Activated T-helper 2 cell treated with anti-CD3 and anti-CD28 coated beads, Interferon-gamma antibody, Interleukin-2, Interleukin-4, amounts not matched to agents 10 μg/mL and 5 μg/mL and 100 μg/mL, durations not matched to agents 14 hours and 24 hours and 36 hours (primary cell): ENCODE data around the gene CCNT1. TPM values are rescaled to one million over a fixed set of nuclear protein-coding genes. Genes with fewer than 3 reads are reported as not detected.
"Not testable (repeated sequence)": the region's sequence is repeated elsewhere in the genome, so short reads cannot be mapped to it uniquely, and the experiment has no call there.

Source experiments
- DNase-seq: peaks from one replicate; pipeline ENCODE4 v3.0.0; 2021; ENCODE audit warnings: low spot score
- H3K27ac Mint-ChIP-seq: one replicate; pipeline ENCODE4 v1.8.0; 2021; ENCODE audit warnings: mixed read lengths
- H3K27me3 Mint-ChIP-seq: one replicate; pipeline ENCODE4 v1.8.0; 2021; ENCODE audit warnings: low read depth, mixed read lengths
- H3K36me3 Mint-ChIP-seq: one replicate; pipeline ENCODE4 v1.8.0; 2021; ENCODE audit warnings: low read depth, mixed read lengths
- H3K4me1 Mint-ChIP-seq: one replicate; pipeline ENCODE4 v1.8.0; 2021; ENCODE audit warnings: low read depth, mixed read lengths
- H3K4me3 Mint-ChIP-seq: one replicate; pipeline ENCODE4 v1.8.0; 2021; ENCODE audit warnings: low read depth, mild to moderate bottlenecking, moderate library complexity, mixed read lengths
- H3K9me3 Mint-ChIP-seq: one replicate; pipeline ENCODE4 v1.8.0; 2021; ENCODE audit warnings: mixed read lengths
- intact Hi-C: fragments of 100-400 bp; cut with micrococcal nuclease; formaldehyde crosslinking; loops from one replicate; pipeline ENCODE4 v1.15.1; 2023
- total RNA-seq: library from RNA; stranded (reverse); gene quantifications from 2 replicates; pipeline ENCODE4 v1.2.3, GENCODE V29; 2022

CCNT1 gene
- total RNA-seq, 1 donor from 2014 or later = 70.2 TPM

DNA sequence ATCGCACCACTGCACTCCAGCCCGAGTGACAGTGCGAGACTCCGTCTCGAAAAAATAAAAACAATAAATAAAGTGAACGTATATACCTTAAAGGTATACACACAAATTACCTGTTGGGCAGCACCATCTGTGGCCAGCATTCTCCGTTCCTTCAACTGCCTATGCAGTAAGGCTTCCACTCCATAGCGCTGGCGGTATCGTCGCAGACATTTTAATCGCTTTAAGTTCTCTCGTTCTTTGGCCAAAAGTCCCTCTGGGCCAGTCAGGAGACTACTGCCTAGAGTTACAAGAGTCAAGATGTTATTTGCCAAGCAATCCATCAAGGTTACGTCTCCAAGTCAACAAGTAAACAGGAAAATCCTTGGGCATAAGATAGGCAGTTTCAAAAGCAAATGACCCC lies 47.5 kb downstream of the CCNT1 start:
- Mint-ChIP-seq H3K9me3 (no peaks in the 10 kb centered on the region), H3K27ac (no peak overlapping the region), H3K27me3 (no peaks in the 10 kb centered on the region), H3K4me1 (peaks cover 6% of the 10 kb centered on the region), H3K36me3 (peaks cover 63% of the 10 kb centered on the region), H3K4me3 (no peak overlapping the region)
- no peak for DNase-seq
- intact Hi-C loops = no loop called here

GRCh38 chr12:48659863-48660262 lies 56.6 kb downstream of the CCNT1 start:
- Mint-ChIP-seq H3K27me3 (no peaks in the 10 kb centered on the region), H3K9me3 (no peaks in the 10 kb centered on the region), H3K27ac (no peak overlapping the region), H3K4me3 (no peak overlapping the region), H3K36me3 (peaks cover 73% of the 10 kb centered on the region), H3K4me1 (peaks cover 9% of the 10 kb centered on the region)
- DNase-seq = no peak
- intact Hi-C loops = no loop called here

- H3K36me3 Mint-ChIP-seq = peaks cover 74% of the 10 kb centered on the region
- no peak overlapping the region for H3K27ac Mint-ChIP-seq
- no peaks in the 10 kb centered on the region for H3K9me3 Mint-ChIP-seq
- DNase-seq = no peak
- H3K4me3 Mint-ChIP-seq = no peak overlapping the region
- no peaks in the 10 kb centered on the region for H3K4me1 Mint-ChIP-seq
- no peaks in the 10 kb centered on the region for H3K27me3 Mint-ChIP-seq
- intact Hi-C loops = no loop called here
Measured at GRCh38 chr12:48651681-48652080, 64.8 kb downstream of the CCNT1 start.

GRCh38 chr12:48645354-48645753 lies 71.2 kb downstream of the CCNT1 start:
- H3K36me3 Mint-ChIP-seq = peaks cover 77% of the 10 kb centered on the region
- intact Hi-C loops = not testable (repeated sequence)

GRCh38 chr12:48643011-48643410 lies 73.5 kb downstream of the CCNT1 start:
- Mint-ChIP-seq H3K4me3 (no peak overlapping the region), H3K9me3 (peaks cover 19% of the 10 kb centered on the region), H3K36me3 (peaks cover 68% of the 10 kb centered on the region), H3K27ac (no peak overlapping the region), H3K27me3 (no peaks in the 10 kb centered on the region), H3K4me1 (no peaks in the 10 kb centered on the region)
- intact Hi-C loops = no loop called here
- DNase-seq = no peak

More at GRCh38 chr12:48645354-48645753, 71.2 kb downstream of the CCNT1 start:
- not testable (repeated sequence) for H3K4me3 Mint-ChIP-seq, H3K4me1 Mint-ChIP-seq, DNase-seq, H3K27me3 Mint-ChIP-seq, H3K27ac Mint-ChIP-seq
- H3K9me3 Mint-ChIP-seq = peaks cover 16% of the 10 kb centered on the region

DNA sequence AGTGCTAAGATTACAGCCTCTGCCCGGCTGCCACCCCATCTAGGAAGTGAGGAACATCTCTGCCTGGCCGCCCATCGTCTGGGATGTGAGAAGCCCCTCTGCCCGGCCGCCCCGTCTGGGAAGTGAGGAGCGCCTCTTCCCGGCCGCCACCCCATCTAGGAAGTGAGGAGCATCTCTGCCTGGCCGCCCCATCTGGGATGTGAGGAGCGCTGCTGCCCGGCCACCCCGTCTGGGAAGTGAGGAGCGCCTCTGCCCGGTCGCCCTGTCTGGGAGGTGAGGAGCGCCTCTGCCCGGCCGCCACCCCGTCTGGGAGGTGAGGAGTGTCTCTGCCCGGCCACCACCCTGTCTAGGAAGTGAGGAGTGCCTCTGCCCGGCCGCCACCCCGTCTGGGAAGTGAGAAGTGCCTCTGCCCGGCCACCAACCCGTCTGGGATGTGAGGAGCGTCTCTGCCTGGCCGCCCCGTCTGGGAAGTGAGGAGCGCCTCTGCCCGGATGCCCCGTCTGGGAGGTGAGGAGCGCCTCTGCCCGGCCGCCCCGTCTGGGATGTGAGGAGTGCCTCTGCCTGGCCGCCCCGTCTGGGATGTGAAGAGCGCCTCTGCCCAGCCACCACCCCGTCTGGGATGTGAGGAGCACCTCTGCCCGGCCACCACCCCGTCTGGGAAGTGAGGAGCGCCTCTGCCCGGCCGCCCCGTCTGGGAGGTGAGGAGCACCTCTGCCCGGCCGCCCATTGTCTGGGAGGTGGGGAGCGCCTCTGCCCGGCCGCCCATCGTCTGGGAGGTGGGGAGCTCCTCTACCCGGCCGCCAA lies 74.6 kb downstream of the CCNT1 start:
- Mint-ChIP-seq H3K36me3 (peaks cover 60% of the 10 kb centered on the region), H3K9me3 (peaks cover 19% of the 10 kb centered on the region)
- DNase-seq, intact Hi-C loops, H3K27ac Mint-ChIP-seq, H3K27me3 Mint-ChIP-seq, H3K4me1 Mint-ChIP-seq, H3K4me3 Mint-ChIP-seq: not testable (repeated sequence)

DNA sequence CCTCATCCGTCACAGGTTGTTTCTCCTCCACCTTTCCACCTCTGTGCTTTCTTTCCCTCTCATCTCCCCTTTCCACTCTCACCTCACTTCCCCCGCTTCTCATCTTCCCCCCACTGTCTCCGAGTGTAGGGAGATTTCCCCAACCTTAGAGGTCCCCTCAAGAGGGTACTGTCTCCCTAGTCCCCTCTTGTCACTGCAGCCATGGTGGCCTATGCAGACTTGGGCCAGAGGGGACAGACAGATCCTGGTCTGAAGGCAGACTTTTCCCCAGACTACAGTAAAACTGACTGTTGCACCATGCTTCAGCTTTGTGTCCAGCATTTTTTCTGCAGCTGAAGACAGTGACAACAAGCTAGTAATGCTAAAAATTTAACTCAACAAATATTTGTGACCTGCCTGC lies 75.7 kb downstream of the CCNT1 start:
- no peaks in the 10 kb centered on the region for H3K4me1 Mint-ChIP-seq
- H3K9me3 Mint-ChIP-seq = peaks cover 19% of the 10 kb centered on the region
- intact Hi-C loops = no loop called here
- H3K4me3 Mint-ChIP-seq = no peak overlapping the region
- no peak overlapping the region for H3K27ac Mint-ChIP-seq
- H3K27me3 Mint-ChIP-seq = no peaks in the 10 kb centered on the region
- peaks cover 49% of the 10 kb centered on the region for H3K36me3 Mint-ChIP-seq
- DNase-seq = no peak

DNA sequence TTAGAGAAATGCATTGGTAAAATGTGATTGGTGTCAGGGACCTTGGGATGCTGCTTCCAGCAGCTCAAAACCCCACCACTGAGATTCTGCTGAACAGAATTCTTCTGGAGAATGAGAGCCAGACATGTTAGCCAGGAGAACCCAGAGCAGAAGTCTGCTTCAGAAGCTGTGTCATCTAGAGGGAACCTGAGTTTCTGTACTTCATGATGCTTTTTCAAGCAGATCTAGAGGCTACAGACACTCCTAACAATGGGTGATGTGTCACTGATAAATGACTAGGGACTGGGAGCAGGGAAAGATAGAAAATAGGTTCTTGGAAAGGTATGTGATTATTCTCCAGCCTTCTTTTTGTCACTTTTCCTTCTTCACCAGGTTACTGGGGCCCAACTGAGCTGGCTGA lies 76.1 kb downstream of the CCNT1 start:
- no peak overlapping the region for H3K4me3 Mint-ChIP-seq
- no peaks in the 10 kb centered on the region for H3K4me1 Mint-ChIP-seq
- DNase-seq = no peak
- H3K27me3 Mint-ChIP-seq = no peaks in the 10 kb centered on the region
- intact Hi-C loops = no loop called here
- peaks cover 48% of the 10 kb centered on the region for H3K36me3 Mint-ChIP-seq
- H3K9me3 Mint-ChIP-seq = peaks cover 19% of the 10 kb centered on the region
- no peak overlapping the region for H3K27ac Mint-ChIP-seq

Other genes with a start within 250 kb of the CCNT1 start
- not detected in 2 replicates for gene ANP32D, start 244.1 kb downstream of the CCNT1 start, total RNA-seq
- not detected in 2 replicates for gene C12orf54, start 234.2 kb downstream of the CCNT1 start, total RNA-seq
- not detected in 2 replicates for gene OR8S1, start 191.1 kb downstream of the CCNT1 start, total RNA-seq
- not detected in 2 replicates for gene LALBA, start 146.7 kb downstream of the CCNT1 start, total RNA-seq
- 59.5 and 62.7 TPM in 2 replicates for gene KANSL2, start 34.5 kb downstream of the CCNT1 start, total RNA-seq
- 0.39 and 0.55 TPM in 2 replicates for gene ADCY6, start 72.4 kb upstream of the CCNT1 start, total RNA-seq
- gene CACNB3, start 101.8 kb upstream of the CCNT1 start, total RNA-seq = 11.5 and 13.1 TPM in 2 replicates
- 114 and 124 TPM in 2 replicates for gene DDX23, start 135.5 kb upstream of the CCNT1 start, total RNA-seq
- gene RND1, start 149.2 kb upstream of the CCNT1 start, total RNA-seq = 3.5 and 4.7 TPM in 2 replicates
- 66.2 and 72.7 TPM in 2 replicates for gene FKBP11, start 208.8 kb upstream of the CCNT1 start, total RNA-seq
- 133 and 135 TPM in 2 replicates for gene ARF3, start 240.8 kb upstream of the CCNT1 start, total RNA-seq